Mesenchymal stem cell (in vitro differentiated cells and primary cell): ENCODE data around the gene RANBP17.
"Not testable (repeated sequence)": the region's sequence is repeated elsewhere in the genome, so short reads cannot be mapped to it uniquely, and the experiment has no call there.

Experiments used
- DNase-seq: peaks from one replicate; pipeline ENCODE4 v3.0.0-alpha.2; 2013
- H2AFZ ChIP-seq: one replicate; pipeline ENCODE4 v1.6.1; 2013; ENCODE audit warnings: low read depth, mild to moderate bottlenecking, control low read depth, inconsistent platforms, low read length, moderate library complexity
- H2AK5ac ChIP-seq: 2 replicates; pipeline ENCODE4 v1.6.1; 2013; ENCODE audit warnings: low read length, moderate library complexity, mild to moderate bottlenecking, inconsistent platforms; ENCODE audit not compliant: severe bottlenecking
- H2BK120ac ChIP-seq: one replicate; pipeline ENCODE4 v1.6.1; 2013; ENCODE audit warnings: low read depth, mild to moderate bottlenecking, inconsistent platforms, low read length, moderate library complexity
- H2BK12ac ChIP-seq, 2 experiments: one replicate each; pipeline ENCODE4 v1.6.1; 2013; ENCODE audit warnings: inconsistent platforms in 2 of 2, low read length in 2 of 2, mild to moderate bottlenecking in 2 of 2, moderate library complexity in 2 of 2, control low read depth in 1 of 2
- H2BK15ac ChIP-seq: one replicate; pipeline ENCODE4 v1.6.1; 2013; ENCODE audit warnings: mild to moderate bottlenecking, low read depth, inconsistent platforms; ENCODE audit not compliant: poor library complexity, severe bottlenecking
- H2BK5ac ChIP-seq: 2 replicates; pipeline ENCODE4 v1.6.1; 2013; ENCODE audit warnings: low read depth, mild to moderate bottlenecking, low read length, control low read depth, inconsistent platforms; ENCODE audit not compliant: poor library complexity, severe bottlenecking
- H3K14ac ChIP-seq, 2 experiments: one replicate each; pipeline ENCODE4 v1.6.1; 2013; ENCODE audit warnings: inconsistent platforms in 2 of 2, low read length in 2 of 2, control low read depth in 1 of 2, mild to moderate bottlenecking in 1 of 2, moderate library complexity in 1 of 2
- H3K18ac ChIP-seq, 2 experiments: one replicate each; pipeline ENCODE4 v1.6.1; 2013; ENCODE audit warnings: inconsistent platforms in 2 of 2, low read length in 2 of 2, control low read depth in 1 of 2, low read depth in 1 of 2, mild to moderate bottlenecking in 1 of 2
- H3K23ac ChIP-seq, 2 experiments: one replicate each; pipeline ENCODE4 v1.6.1; 2013; ENCODE audit warnings: inconsistent platforms in 2 of 2, low read length in 2 of 2, mild to moderate bottlenecking in 2 of 2, moderate library complexity in 2 of 2, control low read depth in 1 of 2
- H3K27ac ChIP-seq: 2 replicates; pipeline ENCODE4 v1.5.1; 2013; ENCODE audit warnings: mild to moderate bottlenecking, moderate library complexity, low read length, control low read depth, inconsistent platforms; ENCODE audit not compliant: poor library complexity, severe bottlenecking
- H3K27me3 ChIP-seq, 2 experiments: 2 replicates each; pipeline versions ENCODE4 v1.6.1 to v1.7.0; 2013; ENCODE audit warnings: low read length in 2 of 2, mild to moderate bottlenecking in 2 of 2, moderate library complexity in 2 of 2, control low read depth in 1 of 2, inconsistent platforms in 1 of 2; ENCODE audit not compliant: control insufficient read depth in 1 of 2, insufficient read depth in 1 of 2
- H3K36me3 ChIP-seq, 2 experiments: 2 replicates each; pipeline versions ENCODE4 v1.6.1 to v1.7.0; 2013; ENCODE audit warnings: low read length in 2 of 2, control low read depth in 1 of 2, inconsistent platforms in 1 of 2, low read depth in 1 of 2, mild to moderate bottlenecking in 1 of 2; ENCODE audit not compliant: insufficient read depth in 2 of 2, control insufficient read depth in 1 of 2
- H3K4ac ChIP-seq, 2 experiments: one replicate each; pipeline ENCODE4 v1.6.1; 2013; ENCODE audit warnings: inconsistent platforms in 2 of 2, low read length in 2 of 2, mild to moderate bottlenecking in 2 of 2, moderate library complexity in 2 of 2, control low read depth in 1 of 2, low read depth in 1 of 2
- H3K4me1 ChIP-seq: 2 replicates; pipeline ENCODE4 v1.6.1; 2013; ENCODE audit warnings: low read depth, low read length, control low read depth; ENCODE audit not compliant: control insufficient read depth, insufficient read depth
- H3K4me2 ChIP-seq: 2 replicates; pipeline ENCODE4 v1.6.1; 2013; ENCODE audit warnings: low read length, mild to moderate bottlenecking, inconsistent platforms; ENCODE audit not compliant: poor library complexity, severe bottlenecking
- H3K4me3 ChIP-seq, 2 experiments: 2 replicates each; pipeline versions ENCODE4 v1.5.1 to v1.7.0; 2013; ENCODE audit warnings: low read length in 2 of 2, mild to moderate bottlenecking in 2 of 2, control low read depth in 1 of 2, low read depth in 1 of 2; ENCODE audit not compliant: insufficient read depth in 1 of 2
- H3K79me1 ChIP-seq: replicated peaks from 2 replicates; pipeline ENCODE4 v1.6.1; 2013; ENCODE audit warnings: mild to moderate bottlenecking, control low read depth, low read length, inconsistent platforms; ENCODE audit not compliant: poor library complexity, severe bottlenecking
- H3K9ac ChIP-seq: 2 replicates; pipeline ENCODE4 v1.7.0; 2013; ENCODE audit warnings: mild to moderate bottlenecking, low read length, moderate library complexity
- H3K9me3 ChIP-seq: 2 replicates; pipeline ENCODE4 v1.7.0; 2013; ENCODE audit warnings: mild to moderate bottlenecking, low read length; ENCODE audit not compliant: control insufficient read depth
- H4K8ac ChIP-seq: one replicate; pipeline ENCODE4 v1.6.1; 2013; ENCODE audit warnings: inconsistent platforms, mild to moderate bottlenecking, low read length, moderate library complexity
- H4K91ac ChIP-seq: one replicate; pipeline ENCODE4 v1.6.1; 2013; ENCODE audit warnings: mild to moderate bottlenecking, low read length, inconsistent platforms
- WGBS: methylation state at CpG from one replicate; pipeline ENCODE4 v1.1.7; 2013; ENCODE audit warnings: mixed read lengths; 5-methylcytosine and 5-hydroxymethylcytosine counted together

RANBP17 gene

DNA sequence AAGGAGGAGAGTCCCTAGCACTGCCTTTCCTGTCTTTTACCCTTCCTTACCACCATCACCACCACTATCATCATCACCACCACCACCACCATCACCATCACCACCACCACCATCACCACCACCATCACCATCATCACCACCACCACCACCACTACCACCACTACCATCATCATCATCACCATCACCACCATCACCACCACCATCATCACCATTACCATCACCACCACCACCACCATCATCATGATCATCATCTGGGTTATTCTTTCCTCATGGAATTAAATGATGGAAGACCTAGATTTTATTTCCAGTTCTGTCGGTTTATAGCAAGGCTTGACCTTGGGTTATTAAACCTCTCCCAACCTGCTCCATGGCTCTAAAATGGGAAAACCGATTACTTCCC, 27.8 kb upstream of the RANBP17 start:
- WGBS = 82% methylated on average over 2 of the region's 2 CpGs
- DNase-seq, H3K4me2 ChIP-seq, H3K14ac ChIP-seq, H2BK5ac ChIP-seq, H3K36me3 ChIP-seq, H3K79me1 ChIP-seq, H2BK120ac ChIP-seq, H3K4ac ChIP-seq, H3K23ac ChIP-seq, H3K27ac ChIP-seq, H3K9me3 ChIP-seq, H4K91ac ChIP-seq, H2BK12ac ChIP-seq, H3K27me3 ChIP-seq, H2BK15ac ChIP-seq, H3K18ac ChIP-seq, H4K8ac ChIP-seq, H3K9ac ChIP-seq, H3K4me3 ChIP-seq, H2AK5ac ChIP-seq, H3K4me1 ChIP-seq, H2AFZ ChIP-seq: not testable (repeated sequence)

DNA sequence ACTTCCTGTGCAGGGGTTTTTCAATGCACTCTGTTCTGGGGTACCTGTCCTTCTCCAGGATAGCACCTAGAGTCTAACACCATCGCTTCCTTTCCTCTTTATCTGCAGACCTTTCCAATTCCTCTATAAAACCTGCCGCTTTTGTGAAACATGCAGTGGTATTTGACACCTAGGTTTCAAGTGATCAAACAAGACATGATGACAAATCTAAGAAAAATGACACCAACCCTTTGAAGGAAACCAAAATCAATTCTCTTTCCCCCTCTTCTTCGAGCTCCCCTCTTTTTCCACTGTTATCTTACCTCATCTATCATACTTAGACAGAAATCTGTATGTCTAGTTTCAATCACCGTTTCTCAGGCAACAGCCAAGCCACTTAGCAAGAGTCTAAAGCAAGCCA, 25.6 kb upstream of the RANBP17 start:
- Histone ChIP-seq H2BK15ac (no peak overlapping the region), H3K36me3 (no peaks in the 10 kb centered on the region), H3K4me1 (no peaks in the 10 kb centered on the region), H4K91ac (no peak overlapping the region), H3K14ac (no peak overlapping the region), H3K9ac (no peak overlapping the region), H3K27me3 (peaks cover 0 to 4% of the 10 kb centered on the region in 2 experiments), H2AFZ (no peak overlapping the region), H2BK120ac (no peak overlapping the region), H3K4me2 (no peak overlapping the region), H4K8ac (no peak overlapping the region), H3K79me1 (no peaks in the 10 kb centered on the region), H3K23ac (no peak overlapping the region), H2BK5ac (no peak overlapping the region), H3K27ac (no peak overlapping the region), H2AK5ac (no peak overlapping the region), H3K9me3 (no peaks in the 10 kb centered on the region), H2BK12ac (no peak overlapping the region), H3K18ac (no peak overlapping the region), H3K4me3 (no peak overlapping the region), H3K4ac (no peak overlapping the region)
- DNase-seq = no peak
- whole genome bisulfite sequencing = 83% methylated on average over 3 of the region's 4 CpGs

DNA sequence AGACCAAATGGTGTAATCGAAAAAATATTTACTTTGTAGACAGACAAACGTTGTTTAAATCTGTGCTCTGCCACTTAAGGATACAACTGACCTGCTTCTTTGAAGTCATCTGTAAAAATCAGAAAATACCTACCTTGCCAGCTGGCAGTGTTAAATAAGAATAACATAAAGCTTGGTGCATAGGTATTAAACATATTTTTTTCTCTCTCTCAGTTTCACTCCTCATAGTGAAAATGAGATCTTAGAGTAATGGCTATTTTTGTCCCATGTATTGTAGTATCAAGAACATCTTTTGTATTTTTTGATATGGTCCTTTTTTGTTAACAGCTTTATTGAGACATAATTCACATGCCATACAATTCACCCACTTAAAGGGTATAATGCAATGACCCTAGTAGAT, 17.9 kb upstream of the RANBP17 start:
- no peaks in the 10 kb centered on the region for H3K9me3 ChIP-seq
- no peak overlapping the region for H3K9ac ChIP-seq
- H3K36me3 ChIP-seq = no peaks in the 10 kb centered on the region
- no peak overlapping the region for H2BK12ac ChIP-seq
- no peak overlapping the region for H3K18ac ChIP-seq
- no peak overlapping the region for H3K4ac ChIP-seq
- no peak overlapping the region for H3K4me2 ChIP-seq
- H3K23ac ChIP-seq = no peak overlapping the region
- DNase-seq = no peak
- H2BK15ac ChIP-seq = no peak overlapping the region
- no peak overlapping the region for H3K4me3 ChIP-seq
- H3K14ac ChIP-seq = no peak overlapping the region
- no peaks in the 10 kb centered on the region for H3K79me1 ChIP-seq
- no peak overlapping the region for H4K8ac ChIP-seq
- H2BK120ac ChIP-seq = no peak overlapping the region
- no peak overlapping the region for H2AK5ac ChIP-seq
- WGBS = 100% methylated on average over 1 of the region's 2 CpGs
- no peak overlapping the region for H4K91ac ChIP-seq
- H2BK5ac ChIP-seq = no peak overlapping the region
- H2AFZ ChIP-seq = no peak overlapping the region
- no peaks in the 10 kb centered on the region for H3K27me3 ChIP-seq
- no peak overlapping the region for H3K27ac ChIP-seq
- H3K4me1 ChIP-seq = no peaks in the 10 kb centered on the region

DNA sequence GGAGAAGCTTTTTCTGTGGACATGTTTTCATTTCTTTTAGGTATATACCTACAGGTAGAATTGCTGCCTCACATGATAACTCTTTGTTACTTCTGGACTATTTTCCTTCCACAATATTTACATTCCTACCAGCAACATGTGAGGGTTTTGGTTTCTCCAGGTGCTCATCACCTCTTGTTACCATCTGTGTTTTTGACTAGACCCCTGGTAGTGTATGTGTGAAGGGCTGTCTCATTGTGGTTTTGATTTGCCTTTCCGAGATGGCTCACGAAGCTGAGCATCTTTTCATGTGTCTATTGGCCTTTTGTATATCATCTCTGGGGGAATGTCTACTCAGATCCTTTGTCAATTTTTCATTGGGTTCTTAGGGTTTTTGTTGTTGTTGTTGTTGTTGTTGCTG, 17.2 kb upstream of the RANBP17 start:
- H3K18ac ChIP-seq = no peak overlapping the region
- H2BK15ac ChIP-seq = no peak overlapping the region
- H4K91ac ChIP-seq = no peak overlapping the region
- no peaks in the 10 kb centered on the region for H3K4me1 ChIP-seq
- no peaks in the 10 kb centered on the region for H3K79me1 ChIP-seq
- no peak overlapping the region for H2AK5ac ChIP-seq
- H3K4me2 ChIP-seq = no peak overlapping the region
- no peak overlapping the region for H4K8ac ChIP-seq
- H3K9me3 ChIP-seq = no peaks in the 10 kb centered on the region
- H3K14ac ChIP-seq = no peak overlapping the region
- H2BK120ac ChIP-seq = no peak overlapping the region
- H3K9ac ChIP-seq = no peak overlapping the region
- 92% methylated on average over 2 of the region's 2 CpGs for WGBS
- no peak overlapping the region for H3K23ac ChIP-seq
- H2BK12ac ChIP-seq = no peak overlapping the region
- H3K4me3 ChIP-seq = no peak overlapping the region
- H3K4ac ChIP-seq = no peak overlapping the region
- no peak for DNase-seq
- H3K36me3 ChIP-seq = no peaks in the 10 kb centered on the region
- no peak overlapping the region for H2BK5ac ChIP-seq
- no peak overlapping the region for H3K27ac ChIP-seq
- H2AFZ ChIP-seq = no peak overlapping the region
- no peaks in the 10 kb centered on the region for H3K27me3 ChIP-seq
